NCI-H460 (cell line): ENCODE measurements around the gene PPP1R1B. TPM values are rescaled to one million over a fixed set of nuclear protein-coding genes. Genes with fewer than 3 reads are reported as not detected.

Source experiments
- DNase-seq: peaks from one replicate; pipeline ENCODE4 v3.0.0-alpha.2; 2016; ENCODE audit warnings: low read depth; ENCODE audit errors: extremely low read depth
- total RNA-seq: library from RNA; depleted of rRNA; stranded (reverse); fragments of >200 nt; shearing (Covaris generic); gene quantifications from 2 replicates; pipeline ENCODE4 v1.2.3, GENCODE V29; 2014

PPP1R1B gene
- total RNA-seq, 1 experiment from 2014 or later: 0.05 TPM

DNA sequence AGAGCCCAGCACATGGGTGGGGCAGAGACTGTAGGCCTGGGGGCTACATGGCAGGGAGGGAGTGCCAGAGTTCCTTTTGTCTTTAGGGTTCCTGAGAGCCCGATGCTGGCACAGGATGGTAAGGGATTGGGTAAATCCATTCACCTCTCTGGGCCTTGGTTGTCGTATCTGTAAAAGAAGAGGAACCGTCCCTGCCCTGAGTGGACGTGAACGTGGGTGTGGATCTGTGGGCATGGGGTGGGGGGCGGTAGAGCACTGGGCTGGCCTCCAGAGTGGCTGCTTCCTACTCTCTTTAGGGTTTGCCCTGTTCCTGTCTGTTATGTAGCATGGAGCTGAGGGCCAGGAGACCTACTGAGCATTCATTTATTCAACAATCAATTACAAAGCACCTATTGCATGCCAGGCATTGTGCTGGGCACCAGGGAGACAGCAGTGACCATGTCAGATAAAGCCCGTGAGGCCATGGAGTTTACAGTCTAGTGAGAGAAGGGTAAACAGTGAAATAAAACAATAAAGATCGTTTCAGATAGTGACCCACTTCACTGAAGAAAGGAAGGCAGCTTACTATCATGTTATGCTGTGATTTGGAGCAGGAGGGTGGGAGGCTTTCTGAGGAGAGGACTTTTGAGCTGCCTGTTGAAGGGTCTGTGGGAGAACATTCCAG, 25.3 kb downstream of the PPP1R1B start:
- no peak for DNase-seq

DNA sequence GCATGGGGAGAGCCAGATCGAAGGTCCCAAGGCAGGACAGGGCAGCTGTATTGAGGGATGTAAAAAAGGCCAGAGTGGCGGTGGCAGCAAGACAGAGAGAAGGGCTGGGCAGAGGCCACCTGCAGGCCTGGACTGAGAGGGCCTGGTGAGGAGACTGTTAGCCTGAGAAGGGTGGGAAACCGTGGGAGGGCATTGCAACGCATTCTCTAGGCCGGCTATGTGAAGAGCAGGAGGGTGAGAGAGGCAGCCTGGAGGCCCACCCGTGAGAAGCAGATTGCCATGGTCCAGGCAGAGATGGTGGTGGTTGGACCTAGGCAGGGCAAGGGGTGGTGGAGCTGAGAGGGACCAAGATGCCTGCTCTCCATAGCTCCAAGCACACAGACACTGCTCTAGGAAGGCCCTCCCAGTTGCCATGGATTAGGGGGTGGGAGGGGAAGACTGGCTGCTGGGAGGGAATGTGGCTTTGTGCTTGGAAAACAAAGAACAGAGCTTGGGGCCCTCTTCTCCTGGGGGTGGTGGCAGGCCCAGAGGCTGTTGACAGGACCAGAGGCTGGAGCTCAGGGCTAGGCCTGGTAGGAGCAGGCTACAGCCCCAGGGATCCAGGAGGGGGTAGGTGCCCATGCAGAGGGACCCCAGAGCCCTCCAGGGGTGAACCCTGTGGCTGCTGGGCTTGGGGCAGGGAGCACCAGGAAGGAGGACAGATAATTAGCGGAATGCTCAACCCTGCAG, 26.0 kb downstream of the PPP1R1B start:
- no peak for DNase-seq

DNA sequence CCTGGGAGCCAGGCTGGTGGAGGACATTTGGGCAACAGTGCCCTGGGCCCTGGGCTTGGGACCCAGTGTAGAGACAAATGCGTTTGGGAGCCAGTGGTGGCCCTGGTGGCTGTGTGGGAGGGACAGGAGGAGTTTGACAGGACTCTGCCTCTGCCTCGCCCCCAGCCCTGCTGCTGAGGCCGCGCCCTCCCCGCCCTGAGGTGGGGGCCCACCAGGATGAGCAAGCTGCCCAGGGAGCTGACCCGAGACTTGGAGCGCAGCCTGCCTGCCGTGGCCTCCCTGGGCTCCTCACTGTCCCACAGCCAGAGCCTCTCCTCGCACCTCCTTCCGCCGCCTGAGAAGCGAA, 26.5 kb downstream of the PPP1R1B start:
- no peak for DNase-seq

DNA sequence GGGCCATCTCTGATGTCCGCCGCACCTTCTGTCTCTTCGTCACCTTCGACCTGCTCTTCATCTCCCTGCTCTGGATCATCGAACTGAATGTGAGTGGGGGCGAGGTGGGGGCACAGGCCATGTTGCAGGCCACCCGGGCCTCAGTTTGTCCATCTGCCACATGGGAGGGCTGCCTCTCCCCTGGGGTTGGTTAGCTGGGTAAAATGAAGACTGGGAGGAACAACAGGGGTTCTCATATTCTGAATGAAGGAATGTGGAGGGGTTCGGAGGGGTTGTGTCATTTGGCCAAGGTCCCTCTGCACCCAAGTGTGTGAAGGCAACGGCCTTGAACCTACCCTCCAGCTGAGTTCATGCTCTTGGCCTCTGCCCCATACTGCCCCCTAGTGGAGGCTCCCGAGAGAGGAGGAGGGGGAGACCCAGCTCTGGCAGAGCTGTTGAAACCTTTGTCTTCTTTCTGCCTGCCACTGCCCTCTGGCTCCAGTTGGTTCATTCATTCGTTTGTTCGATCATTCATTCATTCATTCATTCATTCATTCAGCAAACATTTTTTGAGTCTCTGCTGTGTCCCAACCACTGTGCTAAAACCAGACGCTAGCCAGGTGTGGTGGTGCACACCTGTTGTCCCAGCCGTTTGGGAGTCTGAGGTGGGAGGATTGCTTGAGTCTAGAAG, 27.0 kb downstream of the PPP1R1B start:
- DNase-seq: peak; percentile 46

DNA sequence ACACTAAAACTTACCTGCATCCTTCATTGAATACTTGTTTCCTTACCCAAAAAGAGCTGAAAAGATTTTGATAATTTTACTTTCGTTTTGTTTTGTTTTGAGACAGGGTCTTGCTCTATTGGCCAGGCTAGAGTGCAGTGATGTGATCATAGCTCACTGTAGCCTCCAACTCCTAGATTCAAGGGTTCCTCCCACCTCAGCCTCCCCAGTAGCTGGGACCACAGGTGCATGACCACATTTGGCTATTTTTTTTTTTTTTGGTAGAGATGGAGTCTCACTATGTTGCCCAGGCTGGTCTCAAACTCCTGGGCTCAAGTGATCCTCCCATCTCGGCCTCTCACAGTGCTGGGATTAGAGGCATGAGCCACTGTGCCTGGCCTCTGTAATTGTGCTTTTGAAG, 28.4 kb downstream of the PPP1R1B start:
- no peak for DNase-seq

DNA sequence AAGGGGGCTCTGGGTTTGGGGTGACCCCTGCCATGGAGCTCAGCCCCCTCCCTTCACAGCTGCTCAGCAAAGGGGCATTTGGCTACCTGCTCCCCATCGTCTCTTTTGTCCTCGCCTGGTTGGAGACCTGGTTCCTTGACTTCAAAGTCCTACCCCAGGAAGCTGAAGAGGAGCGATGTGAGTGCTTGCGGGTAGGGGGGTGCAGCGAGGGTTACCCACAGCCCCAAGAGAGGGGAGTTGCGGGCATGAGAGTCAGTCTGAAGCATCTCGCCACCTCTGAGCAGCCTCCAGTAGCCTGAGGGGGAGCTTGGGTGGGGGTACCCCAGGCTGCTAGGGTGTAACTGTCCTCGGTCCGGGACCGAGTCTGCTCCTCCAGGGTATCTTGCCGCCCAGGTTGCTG, 31.6 kb downstream of the PPP1R1B start:
- no peak for DNase-seq

DNA sequence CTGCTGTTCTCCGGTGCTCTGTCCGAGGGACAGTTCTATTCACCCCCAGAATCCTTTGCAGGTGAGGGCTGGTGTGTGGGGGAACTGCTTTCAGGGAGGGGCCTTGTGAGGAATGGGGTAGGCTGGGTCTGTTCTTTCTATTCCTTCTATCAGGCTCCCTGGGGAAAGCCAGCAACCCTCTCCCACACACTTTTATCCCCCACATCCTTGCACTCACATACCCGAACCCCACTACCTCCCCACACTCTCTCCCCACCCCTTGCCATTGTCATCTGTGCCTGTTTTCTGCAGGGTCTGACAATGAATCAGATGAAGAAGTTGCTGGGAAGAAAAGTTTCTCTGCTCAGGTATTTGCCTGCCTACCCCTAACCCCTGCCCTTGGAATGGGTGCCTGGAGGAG, 32.0 kb downstream of the PPP1R1B start:
- no peak for DNase-seq

DNA sequence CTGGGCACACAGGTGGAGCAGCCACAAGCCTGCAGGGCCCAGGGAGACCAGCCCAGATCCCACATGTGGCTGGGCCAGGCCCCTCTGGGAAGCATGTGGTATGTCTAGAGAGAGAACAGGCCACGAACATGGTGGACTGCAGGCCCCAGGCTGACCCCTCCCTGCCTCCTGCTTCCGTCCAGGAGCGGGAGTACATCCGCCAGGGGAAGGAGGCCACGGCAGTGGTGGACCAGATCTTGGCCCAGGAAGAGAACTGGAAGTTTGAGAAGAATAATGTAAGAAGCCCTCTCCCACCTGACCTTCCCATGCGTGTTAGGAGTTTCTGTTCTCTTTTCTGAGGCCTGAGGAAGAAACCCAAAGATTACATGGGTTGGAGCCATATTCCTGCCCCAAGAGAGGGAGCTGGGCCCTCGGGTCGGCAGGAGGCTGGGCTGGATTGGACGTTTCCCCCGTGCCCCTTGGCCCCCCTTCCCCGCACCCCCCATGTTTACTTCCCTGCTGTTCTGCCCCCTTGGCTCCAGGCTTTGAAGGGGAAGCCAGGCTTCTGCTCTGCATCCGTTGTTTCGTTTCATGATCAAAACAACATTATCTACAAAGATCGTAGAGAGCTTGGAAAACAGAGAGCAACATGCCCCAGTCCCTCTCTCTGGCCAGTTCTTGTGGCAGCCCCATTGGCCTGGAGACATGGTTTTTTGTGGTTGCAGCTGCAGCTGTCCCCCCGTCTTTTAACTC, 32.7 kb downstream of the PPP1R1B start:
- DNase-seq: no peak

DNA sequence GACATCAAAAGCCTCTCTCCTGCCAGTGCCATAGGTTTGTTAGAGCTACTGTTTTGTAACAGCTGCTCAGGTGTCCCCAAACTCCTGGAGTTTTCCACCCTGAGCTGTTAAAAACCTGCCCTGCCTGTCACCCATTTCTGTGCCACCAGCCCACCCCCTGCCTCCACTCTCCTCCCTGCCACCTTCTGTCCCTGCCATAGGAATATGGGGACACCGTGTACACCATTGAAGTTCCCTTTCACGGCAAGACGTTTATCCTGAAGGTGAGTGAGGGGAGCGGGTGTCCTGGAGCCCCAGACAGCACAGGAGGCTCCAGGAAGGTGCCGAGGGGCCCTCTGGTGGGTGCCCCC, 33.2 kb downstream of the PPP1R1B start:
- DNase-seq: no peak

DNA sequence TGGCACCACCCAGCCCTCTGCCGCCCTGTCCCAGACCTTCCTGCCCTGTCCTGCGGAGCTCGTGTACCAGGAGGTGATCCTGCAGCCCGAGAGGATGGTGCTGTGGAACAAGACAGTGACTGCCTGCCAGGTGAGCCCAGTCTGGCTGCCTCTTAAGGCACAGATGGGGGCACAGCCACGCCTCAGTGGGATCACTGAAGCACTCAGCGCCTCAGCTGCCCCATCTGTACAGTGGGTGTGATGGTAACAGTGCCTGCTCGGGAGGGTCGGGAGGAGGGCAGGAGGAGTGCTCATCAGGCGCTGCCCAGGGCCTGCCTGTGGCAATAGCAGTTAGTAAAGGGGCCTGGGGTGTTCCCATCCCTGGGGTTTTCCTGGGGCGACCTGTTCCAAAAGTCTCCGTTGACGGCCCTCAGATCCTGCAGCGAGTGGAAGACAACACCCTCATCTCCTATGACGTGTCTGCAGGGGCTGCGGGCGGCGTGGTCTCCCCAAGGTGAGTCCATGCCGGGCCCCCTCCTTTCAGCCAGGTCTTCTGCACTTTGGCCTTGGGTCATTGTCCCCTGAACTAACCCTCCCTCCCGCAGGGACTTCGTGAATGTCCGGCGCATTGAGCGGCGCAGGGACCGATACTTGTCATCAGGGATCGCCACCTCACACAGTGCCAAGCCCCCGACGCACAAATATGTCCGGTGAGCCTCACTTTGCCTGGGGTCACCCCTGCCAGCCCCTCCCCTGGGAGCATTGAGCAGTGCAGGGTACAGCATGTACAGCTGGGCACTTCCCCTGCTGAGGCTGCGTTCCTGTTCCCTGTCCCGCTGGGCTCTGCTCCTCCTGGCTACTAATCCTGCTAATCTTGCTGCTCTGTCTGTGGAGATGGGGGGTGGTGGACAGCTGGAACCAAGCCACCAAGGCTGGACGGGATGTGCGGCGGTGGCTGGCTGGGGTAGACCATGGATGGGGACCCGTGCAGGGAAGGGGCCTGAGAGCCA, 33.9 kb downstream of the PPP1R1B start:
- DNase-seq: no peak

DNA sequence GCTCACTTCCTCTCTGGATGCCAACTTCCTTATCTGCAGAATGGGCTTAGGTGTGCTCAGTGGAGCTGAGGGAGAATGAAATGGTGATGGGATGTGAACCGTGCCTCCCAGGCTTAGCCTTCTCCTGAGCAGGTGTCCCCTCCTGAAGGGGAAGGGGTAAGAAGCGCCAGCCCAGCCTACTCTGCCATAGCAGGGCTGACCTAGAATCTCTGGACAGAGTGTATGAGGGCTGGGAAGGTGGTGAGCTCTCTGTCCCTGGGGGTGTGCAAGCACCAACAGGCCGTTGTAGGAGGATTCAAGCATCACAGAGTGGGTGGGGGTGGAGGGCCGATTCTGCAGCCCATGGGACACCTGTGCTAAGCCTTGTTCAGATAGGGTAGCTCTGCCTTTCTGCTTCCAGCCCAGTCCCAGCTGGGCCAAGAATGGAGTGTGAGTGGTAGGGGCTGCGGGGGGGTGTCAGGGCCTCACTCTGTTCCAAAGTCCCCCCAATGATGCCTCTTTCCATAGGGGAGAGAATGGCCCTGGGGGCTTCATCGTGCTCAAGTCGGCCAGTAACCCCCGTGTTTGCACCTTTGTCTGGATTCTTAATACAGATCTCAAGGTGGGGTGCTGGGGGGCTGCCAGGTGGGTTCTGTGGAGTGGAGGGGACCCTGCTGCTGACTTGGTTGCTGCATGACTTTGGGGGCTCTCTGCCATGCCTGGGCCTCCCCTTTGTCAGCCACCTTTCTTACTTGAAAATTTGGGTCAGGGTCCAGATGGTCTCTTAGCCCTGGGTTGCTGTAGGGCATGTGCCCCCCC, 35.2 kb downstream of the PPP1R1B start:
- no peak for DNase-seq

DNA sequence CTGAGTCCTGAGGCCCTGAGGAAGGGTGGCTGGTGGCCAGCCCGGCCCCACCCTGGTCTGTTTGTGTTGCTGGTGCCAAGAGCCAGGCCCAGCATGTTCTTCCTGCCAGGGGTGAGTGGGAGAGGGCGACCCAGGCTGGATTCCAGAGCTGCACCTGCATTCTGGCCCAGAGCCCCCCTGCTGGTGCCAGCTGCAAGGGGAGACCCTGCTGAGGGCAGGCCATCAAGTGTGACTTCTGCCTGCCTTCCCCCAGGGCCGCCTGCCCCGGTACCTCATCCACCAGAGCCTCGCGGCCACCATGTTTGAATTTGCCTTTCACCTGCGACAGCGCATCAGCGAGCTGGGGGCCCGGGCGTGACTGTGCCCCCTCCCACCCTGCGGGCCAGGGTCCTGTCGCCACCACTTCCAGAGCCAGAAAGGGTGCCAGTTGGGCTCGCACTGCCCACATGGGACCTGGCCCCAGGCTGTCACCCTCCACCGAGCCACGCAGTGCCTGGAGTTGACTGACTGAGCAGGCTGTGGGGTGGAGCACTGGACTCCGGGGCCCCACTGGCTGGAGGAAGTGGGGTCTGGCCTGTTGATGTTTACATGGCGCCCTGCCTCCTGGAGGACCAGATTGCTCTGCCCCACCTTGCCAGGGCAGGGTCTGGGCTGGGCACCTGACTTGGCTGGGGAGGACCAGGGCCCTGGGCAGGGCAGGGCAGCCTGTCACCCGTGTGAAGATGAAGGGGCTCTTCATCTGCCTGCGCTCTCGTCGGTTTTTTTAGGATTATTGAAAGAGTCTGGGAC, 36.0 kb downstream of the PPP1R1B start:
- no peak for DNase-seq

DNA sequence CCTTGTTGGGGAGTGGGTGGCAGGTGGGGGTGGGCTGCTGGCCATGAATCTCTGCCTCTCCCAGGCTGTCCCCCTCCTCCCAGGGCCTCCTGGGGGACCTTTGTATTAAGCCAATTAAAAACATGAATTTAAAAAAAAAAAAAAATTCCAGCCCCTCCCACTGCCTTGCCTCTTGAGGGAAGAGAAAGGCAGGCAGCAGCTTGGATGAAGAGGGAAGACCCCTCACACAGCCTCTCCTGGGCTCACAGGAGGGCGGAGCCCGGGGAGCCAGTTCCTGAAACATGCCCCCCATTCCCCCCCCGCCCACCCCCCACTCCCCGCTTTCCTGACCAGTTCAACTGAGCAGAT, 36.6 kb downstream of the PPP1R1B start:
- DNase-seq: no peak

DNA sequence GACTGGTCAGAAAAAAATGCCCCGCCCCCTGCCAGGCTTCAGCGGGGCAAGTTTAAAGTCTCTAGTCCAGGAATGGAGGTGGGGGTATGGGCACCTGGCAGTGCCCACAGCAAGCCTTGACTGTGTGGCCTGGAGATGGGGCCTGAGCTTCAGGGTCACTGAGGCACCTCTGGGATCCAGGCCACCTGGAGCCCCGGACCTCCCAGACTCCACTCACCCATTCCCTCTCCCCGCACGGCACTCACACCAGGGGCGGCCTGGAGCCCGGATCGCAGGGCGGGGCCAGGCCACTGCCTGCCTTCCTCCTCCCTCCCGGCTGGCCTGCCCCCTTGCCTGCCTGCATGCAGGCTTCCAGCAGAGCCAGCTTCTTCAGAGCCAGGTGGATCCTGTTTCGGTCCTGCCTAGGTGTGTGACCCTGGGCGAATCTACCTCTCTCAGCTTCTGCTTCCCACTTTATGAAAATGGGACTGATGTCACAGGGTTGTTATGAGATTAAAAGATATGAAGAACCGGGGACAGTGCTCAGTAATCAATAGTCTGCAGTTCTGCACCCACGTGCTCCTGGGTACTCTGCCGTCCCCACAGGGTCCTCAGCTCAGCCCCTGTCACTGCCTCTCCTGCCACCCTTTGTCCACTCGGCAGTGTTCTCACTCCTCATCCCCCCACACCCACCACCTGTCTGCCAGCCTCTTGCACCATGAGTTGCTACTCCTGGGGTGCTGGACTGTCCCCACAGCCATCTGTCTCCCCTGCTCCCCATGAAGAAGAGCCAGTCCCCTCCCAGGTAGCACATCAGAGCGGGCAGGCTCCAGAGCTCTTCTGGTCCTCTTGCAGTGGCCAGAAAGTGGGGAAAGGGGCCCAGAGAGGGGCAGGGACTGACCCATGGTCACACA, 37.2 kb downstream of the PPP1R1B start:
- DNase-seq: no peak

DNA sequence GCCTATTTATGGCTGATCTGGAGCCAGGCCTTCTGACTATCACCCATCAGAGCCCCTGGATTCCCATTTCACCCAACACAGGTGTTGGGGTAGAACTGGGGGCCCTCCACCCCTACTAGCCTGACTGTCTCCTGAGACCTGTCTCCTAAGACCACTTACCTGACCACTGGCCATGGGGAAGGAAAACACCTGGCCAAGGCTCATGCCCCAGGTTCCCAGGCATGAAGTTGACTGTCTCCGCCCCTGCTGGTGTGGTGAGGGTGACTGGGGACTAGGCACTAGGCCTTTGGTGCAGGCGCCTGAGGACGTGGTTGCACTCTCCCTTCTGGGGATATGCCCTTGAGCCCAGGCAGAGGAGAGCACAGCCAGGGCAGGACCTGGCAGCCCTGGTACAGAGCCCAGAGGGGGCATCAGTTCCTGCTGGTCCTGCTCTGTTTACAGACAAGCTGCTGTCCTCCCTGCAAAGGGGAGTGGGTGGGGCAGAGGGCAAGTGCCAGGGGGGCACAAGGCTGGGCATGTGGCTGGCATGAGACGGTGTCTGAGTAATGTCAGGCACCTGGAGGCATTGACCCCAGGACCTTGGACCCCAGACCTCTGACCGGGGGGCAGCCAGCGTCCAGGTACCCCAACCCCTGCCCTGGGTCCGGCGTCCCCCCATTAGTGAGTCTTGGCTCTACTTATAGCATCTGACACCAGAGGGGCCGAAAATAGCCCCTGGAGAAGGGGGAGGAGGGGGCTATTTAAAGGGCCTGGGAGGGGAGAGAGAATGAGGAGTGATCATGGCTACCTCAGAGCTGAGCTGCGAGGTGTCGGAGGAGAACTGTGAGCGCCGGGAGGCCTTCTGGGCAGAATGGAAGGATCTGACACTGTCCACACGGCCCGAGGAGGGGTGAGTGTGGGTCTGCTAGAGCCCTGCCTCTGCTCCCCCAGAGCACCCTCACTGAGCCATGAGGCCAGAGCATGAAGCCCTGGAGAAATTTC, 38.1 kb downstream of the PPP1R1B start, which contains the start of gene TCAP:
Gene TCAP (plus strand): TSS at position 769 of the 981 bp plus-strand sequence. CDS start 11 bp downstream, at position 780.
- no peak for DNase-seq

DNA sequence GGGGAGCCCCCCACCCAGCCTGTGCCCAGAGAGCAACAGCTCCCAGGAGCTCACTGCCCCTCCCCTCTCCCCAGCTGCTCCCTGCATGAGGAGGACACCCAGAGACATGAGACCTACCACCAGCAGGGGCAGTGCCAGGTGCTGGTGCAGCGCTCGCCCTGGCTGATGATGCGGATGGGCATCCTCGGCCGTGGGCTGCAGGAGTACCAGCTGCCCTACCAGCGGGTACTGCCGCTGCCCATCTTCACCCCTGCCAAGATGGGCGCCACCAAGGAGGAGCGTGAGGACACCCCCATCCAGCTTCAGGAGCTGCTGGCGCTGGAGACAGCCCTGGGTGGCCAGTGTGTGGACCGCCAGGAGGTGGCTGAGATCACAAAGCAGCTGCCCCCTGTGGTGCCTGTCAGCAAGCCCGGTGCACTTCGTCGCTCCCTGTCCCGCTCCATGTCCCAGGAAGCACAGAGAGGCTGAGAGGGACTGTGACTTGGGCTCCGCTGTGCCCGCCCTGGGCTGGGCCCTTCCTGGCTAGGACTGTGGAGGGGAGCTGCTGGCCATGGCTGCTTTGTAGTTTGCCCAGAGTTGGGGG, 39.0 kb downstream of the PPP1R1B start:
- DNase-seq: no peak
